ENCODE measurements around the gene ASF1B.

The ASF1B gene

DNA sequence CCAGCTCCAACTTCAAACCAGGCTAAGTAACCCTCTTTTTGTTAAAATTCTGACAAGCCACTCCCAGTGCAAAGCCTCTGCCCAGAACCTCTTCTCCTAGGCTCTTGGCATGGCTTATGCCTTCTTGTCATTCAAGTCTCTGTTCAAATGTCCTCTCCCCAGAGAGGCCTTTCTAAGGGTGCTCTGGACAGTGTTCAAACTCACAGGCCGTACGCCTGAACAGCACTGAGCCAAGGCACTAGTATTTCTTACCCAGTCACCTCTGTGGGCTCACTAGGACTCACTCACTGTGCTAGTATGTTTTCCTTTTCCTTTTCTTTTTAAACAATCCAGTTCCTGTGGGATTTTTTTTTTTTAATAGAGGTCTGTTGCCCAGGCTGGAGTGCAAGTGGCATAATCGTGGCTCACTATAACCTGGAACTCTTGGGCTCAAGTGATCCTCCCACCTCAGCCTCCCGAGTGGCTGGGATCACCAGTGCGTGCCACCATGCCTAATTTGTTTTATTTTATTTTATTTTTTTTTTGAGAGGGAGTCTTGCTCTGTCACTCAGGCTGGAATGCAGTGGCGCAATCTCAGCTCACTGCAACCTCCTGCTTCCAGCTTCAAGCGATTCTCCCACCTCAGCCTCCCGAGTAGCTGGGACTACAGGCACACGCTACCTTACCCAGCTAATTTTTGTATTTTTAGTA is 2.3 kb upstream of the ASF1B start:
- no peak for DNase-seq (ENCODE audit: low spot score)

DNA sequence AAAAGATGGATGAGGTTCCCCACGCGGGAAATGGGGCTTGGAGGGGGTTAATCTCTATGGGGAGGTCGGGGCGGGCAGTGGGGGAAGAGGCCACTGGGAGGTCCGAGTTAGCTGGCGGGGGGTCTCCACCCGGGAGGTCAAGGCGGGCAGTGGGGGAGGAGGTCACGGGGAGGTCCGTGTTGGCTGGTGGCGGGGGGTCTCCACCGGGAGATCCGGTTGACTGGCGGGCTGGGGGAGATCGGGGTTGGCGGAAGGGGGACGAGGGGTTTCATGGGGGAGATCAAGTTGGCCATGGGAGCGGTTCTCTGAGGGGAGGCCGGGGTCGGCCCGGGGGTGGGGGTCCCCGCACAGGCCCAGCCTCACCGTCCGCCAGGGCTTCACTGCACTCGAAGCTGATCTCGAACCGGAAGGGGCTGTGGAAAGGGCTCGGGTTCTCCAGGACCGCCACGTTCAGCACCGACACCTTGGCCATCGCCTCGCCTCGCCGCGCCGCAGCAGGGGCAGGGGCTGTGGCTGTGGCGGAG is 342 bp downstream of the ASF1B start:
- DNase-seq (ENCODE audit: low spot score): no peak

DNA sequence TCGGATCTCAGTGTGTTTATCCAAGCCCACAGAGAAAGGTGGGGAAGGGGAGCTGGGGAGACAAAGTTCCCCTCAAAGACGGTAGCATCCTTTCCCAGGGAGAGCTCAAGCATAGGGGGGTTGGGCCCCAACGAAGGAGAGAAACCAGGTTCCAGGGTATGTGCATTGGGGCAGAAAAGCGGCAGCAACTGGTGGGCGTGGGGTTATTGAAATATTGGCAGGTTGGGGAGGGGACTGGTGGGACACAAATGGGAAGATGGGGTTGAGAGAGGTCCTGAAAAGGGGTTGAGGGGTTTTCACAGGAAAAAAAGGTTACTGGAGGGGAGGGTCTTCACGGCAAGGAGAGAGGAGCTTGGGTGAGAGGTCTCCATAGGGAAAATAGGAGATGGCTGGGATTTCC is 1.0 kb downstream of the ASF1B start:
- no peak for DNase-seq (ENCODE audit: low spot score)

DNA sequence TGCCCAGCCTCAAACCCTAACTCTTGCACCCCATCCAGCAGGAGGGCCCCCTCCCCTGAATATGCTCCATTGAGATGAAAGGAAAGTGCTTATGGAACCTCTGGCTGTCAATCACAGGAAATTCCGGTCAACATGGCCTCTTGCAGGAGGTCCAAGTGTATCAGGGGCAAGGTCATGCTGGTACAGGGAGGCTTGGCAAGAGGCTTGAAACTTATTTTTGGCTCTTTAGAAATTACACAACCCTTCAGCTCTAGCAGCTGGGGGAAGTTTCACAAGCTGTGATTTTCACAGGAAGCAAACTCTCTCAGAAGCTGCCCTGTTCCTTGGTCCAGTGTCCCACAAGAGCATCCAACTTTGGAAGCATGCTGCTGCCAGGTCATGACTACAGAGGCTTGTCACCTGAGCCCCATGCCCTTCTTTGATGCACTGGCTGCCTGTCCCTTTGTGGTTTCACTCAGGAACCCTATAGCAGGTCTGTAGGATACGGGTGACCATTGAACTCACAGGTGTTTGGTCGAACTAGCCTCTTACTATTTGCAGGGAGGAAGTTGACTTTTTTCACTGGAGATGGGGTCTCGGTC is 8.4 kb downstream of the ASF1B start:
- no peak for DNase-seq (ENCODE audit: low spot score)

DNA sequence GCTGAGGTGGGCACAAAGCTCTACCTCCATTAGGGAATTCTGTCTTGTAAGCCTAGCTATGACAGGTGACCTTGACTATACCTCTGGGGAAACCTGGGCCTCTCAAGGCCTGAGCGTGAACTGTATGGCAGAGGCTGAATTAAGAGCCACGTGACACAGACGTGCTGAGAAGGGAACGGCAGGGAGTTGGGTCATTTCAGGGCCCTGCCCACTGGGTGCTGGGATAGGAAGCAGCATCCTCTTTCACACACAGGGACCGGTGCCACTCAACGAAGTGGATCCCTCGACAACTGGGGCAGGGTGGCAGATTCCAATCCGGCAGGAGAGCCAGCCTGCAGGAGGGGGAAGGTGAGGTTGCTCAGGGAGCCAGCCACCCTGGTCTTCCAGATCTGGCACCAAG is 9.2 kb downstream of the ASF1B start:
- DNase-seq (ENCODE audit: low spot score): no peak

DNA sequence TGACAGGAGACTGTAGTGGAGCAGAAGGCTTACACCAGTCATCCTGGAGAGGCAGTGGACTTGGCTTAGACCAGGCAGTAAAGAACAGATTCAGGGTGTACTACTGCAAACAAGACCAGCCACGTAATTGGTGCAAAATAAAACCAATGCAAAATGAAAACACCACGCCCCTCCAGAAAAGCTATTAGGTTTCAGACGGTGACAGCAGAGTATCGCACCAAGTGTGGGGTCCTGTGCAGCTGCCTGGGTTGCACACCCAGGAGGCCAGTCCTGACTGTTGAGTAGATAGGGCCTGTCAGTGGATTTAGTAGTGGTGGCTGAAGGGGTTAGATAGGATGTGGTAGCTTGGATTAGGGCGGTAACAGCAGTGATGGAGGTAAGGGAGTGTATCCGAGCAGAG is 13.5 kb downstream of the ASF1B start:
- no peak for DNase-seq (ENCODE audit: low spot score)

DNA sequence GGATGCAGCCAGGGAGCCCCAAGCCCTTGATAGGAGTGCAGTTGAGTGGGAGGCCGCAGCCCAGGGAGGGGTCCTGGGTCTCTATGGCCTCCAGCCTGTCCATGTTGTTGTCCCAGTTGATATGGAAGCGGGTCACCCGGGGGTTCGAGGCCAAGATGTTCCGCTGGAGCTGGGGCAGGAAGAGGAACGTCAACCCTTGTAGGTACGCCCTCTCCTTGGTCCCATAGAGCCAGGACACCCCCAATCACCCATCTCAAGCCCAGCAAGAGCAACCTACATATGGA is 15.9 kb downstream of the ASF1B start:
- no peak for DNase-seq (ENCODE audit: low spot score)

DNA sequence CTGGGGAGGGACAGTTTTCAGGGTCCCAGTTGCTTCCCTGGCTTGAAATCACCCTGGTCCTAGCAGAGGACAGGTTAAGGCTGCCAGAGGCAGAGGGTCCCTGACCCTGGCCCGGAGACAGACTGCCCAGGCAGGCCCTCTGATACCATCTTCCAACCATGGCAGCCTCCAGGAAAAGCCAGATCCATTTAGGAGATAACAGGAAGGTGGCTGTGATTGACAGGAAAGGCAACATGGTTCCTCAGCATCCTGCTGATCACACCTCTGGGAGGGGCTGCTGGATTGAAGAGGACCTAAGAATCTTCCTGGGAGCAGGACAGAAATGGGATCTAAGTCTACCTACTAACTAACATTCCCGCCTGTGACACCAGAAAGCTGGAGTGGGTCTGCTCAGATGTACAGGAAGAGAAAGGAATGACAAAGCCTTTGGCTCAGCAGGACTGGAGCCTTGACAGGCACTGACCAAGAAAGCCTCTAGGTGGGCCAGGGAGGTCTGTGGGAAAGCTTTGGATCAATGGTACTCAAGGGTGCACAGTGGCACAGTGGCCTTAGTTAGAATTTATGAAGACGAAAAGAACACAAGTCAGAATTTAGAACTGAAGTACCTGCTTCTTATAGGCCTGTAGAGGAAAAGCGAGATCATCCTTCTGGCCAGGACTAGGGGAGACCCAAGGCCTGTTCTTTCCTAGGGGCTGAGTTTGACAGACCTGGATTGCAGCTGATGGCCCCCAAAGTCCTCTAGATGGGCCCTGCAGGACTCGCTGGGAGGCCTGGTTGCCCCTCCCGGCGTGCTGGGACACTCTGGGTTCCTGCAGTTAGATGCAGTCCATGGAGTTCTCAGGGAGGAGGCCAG is 16.5 kb downstream of the ASF1B start:
- no peak for DNase-seq (ENCODE audit: low spot score)

DNA sequence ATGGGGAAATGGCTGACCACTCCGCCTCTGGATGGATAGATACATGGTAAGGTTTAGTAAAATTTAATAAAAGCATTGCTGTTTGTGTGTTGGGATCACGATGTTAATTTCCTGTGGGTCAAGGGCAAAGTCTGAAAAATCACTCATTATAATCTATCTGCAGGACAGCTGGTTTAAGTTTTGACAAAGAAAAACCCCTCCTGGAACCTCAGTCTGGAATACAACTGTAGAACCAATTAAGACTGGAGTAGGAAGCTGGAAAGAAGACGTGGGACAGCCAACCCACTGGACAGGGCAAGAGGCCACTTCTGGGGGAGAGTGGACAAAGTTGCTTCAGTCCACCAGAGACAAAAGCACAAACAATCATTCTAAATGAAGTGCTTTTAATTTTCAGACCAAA is 17.2 kb downstream of the ASF1B start:
- no peak for DNase-seq (ENCODE audit: low spot score)

DNA sequence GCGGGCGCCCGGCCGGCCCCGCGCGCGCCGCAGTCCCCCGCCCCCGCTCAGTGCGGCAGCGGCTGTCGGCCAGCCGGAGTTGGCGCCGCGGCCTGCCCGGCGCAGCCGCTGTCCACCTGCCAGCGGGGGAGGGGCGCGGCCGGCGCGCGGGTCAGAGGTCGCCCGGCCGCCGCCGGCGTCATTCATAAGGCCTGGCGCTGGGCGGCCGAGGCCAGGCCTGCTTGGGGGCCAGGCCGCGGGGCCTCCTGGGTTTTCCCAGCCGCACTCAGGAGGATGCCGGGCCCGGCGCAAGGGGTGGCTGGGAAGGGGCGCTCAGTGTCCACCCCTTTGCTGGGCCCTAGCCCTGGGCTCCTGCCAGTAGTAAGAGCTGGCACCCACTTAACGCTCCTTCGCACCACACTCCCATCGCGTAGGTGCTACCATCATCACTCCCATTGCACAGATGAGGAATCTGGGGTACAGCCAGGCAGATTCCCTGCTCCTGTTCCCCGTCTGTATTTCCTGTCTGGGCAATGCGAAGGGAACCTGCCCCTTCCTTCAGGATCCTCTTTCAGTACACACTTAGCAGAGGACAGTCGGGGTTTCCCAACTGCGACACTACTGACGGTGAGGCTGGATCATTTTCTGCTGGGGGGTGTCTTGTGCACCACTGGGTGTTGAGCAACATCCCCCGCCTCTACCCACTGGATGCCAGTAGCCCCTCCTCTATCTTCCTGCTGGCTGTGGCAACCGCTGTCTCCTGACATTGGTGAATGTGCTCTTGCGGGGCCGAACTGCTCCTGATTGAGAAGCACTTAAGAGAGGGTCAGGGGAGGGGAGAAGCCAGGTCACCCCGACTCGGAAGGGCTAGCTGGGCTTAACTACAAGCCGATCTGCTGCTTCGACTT is 18.0 kb downstream of the ASF1B start:
- DNase-seq (ENCODE audit: low spot score): no peak

DNA sequence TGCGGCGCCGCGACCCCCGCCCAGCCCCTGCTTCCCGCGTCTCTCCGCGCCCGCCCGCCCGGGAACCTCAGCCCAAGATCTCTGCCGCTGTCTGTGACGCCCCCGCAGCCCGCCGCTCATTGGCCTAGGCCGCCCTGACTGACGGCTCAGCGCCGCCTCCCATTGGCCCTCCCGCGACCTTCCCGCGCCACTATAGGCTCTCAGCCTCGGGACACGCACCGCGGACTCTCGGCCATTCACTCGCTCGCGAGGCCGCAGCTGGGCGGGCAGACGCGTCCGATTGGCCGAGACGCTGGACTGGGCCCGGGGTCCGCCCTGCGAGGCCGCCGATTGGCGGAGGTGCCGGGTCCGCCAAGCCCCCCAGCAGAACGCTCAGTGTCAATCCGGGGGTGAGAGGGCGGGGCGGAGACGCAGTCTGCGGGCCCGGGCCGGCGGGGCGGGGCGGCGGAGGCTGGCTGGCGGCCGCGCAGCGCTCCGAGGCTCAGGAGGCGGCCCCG is 18.7 kb downstream of the ASF1B start, which contains the start of gene PRKACA:
Gene PRKACA, minus strand, starts transcription at position 95 of the 497 bp plus-strand sequence. CDS start 215 bp downstream, outside the sequence.
- DNase-seq (ENCODE audit: low spot score): peak; percentile 99

DNA sequence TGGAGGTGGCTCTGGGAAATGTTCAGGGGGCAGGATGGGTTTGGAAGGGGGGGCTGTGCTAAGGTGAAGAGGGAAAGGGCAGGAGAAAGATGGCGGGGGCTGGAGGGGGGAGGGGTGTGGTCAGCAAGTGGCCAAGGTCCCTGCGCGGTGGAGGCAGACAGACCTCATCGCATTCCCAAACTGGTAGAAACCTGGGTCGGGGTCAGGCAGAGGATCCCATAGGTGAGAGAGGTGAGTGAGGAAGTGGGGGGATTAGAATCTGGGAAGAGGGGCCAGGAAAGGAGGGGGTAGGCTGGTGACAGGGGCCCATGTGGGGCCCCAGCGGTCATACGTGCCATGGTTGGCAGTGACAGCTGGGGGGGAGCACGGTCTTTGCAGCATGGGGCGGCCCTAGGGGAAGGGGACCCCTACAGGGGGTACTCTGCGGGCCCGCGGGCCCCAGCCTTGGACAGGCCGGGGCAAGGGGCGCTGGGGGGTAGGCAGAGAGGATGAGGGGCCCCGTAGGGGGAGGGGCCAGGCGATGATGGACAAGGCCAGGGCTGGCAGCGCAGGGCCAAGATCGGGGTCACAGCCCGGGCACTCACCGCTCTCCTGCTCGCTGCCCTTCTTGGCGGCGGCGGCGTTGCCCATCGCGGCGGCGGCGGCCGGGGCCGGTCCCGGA is 19.3 kb downstream of the ASF1B start:
- peak; percentile 41 for DNase-seq (ENCODE audit: low spot score)

DNA sequence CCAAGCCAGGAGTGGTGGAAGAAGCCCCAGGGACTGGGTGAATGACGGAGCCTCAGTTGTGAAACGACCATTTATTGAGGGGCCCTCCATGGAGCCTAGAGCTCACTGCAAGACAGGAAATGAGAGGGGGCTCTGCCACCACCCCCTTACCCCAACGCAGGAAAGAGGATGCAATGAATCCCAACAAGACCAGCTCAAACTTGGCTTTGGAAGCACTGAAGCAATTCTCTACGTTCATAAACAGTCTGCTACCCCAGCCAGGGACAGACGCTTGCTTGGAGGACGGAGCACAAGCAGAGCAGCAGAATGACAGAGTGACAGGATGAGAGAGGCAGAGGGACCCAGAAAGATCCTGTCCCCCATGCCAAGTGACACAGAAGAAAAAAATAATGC is 19.9 kb downstream of the ASF1B start:
- no peak for DNase-seq (ENCODE audit: low spot score)

DNA sequence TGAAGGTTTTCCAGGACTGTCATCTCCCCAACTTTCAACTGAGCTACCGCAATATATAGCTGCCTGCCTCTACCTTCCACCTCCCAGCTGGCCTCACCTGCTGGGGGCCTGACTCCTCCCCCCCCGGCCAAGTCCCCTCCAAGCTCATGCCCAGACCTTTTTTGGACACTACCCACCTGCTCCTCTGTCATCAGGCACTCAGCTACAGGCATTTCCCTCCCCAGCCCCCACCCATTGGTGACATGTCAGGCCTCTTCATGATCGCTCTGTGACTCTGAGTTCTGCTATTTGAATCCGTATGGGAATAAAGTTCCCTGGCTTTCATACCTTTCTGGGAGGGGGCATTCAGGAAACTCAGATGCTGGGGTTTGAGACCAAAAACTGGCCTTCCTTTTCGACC is 20.6 kb downstream of the ASF1B start:
- no peak for DNase-seq (ENCODE audit: low spot score)

DNA sequence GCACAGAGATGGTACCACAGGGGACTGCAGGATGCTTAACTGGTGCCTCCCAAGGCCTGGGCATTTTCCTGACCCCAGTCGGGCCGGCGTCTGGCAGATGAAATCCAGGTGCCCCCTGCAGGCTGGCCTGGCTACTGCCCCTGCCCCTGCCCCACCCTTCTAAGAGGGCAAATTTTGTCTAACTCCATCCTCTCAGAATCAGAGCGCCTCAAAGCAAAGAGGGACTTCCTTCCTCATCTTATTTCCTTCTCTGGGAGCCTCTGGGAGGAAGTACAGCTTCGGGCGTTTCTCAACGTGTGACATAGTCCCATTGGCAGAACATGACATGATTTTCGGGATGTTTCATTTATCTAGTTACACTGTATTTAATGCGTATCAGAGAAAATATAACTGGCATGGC is 21.5 kb downstream of the ASF1B start:
- DNase-seq (ENCODE audit: low spot score): peak; percentile 66

DNA sequence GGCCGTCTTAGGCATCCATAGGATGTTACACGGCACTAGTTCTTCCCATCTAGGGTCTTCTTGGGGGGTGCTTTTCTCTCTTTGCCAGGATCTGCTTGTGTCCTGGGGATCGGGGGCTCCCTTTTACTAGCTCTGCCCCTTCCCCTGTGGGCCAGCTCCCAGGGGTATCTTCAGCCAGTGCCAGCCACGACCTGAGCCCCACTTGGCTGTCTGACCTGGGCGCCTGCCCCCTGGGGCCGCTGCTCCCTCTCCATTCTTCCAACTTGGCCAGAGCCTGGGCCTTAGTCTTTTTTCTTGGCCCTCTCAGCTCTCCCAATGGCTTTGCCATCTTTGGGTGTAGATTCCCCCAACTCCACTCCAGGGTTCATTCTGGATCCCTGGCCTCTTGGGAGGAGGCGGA is 21.9 kb downstream of the ASF1B start:
- DNase-seq (ENCODE audit: low spot score): no peak

DNA sequence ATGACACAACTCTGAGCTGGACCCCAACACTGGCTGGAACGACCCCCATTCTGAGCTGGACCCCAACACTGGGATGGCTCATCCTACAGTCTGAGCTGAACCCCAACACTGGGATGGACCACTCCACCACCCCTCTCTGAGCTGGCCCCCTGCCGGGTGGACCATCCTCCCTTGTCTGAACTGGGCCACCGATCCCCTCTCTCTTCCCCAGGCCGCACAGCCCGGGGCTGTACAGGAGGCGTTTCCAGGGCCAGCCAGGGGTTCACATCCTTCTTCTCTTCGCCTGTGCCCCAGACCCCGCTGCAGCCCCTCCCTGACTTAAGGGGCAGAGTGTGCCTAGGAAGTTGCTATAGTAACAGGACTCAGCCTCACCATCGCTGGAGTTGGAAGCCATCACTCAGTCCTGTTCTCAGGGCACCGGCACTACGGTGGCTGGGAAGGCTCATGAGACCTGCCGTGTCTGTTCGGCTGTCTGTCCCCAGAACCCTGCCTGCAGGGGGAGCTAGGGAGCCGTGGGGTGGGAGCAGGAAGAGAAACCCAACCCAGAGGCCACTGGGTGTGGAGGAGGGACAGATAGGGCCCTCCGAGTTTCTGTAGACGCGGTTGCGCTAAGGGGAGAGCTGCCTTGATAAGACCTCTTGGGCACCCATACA is 22.5 kb downstream of the ASF1B start:
- DNase-seq (ENCODE audit: low spot score): no peak

DNA sequence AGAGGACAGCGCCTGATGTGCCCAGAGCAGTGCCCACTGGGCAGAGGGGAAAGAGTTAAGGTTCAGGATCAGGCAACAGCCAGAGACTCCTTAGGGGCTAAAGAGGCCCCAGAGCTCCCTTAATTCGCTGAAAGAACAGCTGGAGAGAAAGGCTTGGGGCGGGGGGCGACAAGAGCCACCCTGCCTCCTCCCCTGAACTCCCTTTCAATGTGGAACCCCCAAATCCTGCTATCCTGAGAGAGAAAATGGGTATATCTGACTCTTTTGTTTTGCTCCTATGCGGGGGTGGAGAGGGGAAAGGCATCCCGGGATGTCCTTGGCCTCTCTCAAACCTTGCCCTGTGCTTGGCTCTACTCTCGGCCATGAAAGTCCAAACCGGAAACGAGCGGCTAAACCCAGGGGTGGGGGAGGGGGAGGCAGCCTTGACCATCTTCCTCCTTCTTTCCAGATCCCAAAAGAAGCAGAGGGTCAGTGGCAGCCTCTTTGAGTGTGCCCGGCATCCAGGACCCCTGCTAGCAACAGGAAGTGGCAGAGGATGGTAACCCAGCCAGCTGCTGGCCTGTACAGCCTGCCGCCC is 23.5 kb downstream of the ASF1B start:
- no peak for DNase-seq (ENCODE audit: low spot score)

DNA sequence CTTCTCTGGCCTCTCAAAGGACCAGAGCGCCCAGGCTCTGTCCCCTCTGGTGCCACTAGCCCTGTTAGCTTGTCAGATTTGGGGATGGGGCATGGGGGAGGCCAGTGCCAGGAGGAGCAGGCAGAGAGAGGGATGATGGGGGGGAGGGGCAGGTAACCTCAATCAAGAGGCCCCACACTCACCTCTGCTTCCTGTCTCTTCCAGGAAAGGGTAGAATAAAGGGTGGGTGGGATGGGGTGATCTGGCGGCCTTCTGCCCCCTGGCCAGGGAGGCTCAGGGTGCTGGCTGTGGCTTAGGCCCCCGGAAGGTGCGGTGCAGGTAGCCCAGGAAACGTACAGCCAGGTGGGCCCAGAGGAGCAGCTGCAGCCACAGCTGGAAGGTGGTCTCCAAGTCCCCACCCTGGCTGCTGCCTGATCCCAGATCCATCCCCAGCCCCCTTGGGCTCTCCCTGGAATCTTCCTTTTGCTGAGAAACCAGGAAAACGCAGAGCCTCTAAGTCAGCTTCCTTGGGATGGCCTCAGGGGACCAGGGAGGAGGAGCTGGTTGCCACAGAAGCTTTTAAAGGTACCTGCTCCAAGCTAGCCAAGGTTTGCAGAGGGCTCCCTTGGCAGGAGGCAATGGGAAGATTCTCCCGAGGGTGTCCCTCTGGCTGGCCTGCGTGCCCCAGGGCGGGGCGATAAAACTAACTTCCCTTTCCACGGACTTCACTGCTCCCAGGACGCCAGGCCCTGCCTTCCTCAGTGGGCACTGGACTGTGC is 24.2 kb downstream of the ASF1B start:
- DNase-seq (ENCODE audit: low spot score): no peak

DNA sequence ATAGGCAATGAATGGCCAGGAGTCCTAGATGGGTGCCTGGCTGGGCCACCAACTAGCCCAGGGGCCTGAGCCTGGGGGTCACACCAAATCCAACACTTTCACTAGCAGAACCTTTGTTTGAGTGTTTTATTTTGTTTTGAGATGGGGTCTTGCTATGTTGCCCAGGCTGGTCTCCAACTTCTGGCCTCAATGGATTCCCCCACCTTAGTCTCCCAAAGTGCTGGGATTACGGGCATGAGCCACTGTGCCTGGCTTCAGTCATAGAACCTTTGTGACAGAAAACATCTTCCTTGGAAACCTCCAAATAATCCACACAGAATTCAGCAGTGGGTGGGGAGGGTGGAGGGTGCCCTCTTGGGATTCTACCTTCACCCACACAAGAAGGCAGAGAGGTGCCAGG is 24.9 kb downstream of the ASF1B start:
- no peak for DNase-seq (ENCODE audit: low spot score)

Measured in iPS-NIHi11 (cell line).